ENCODE data around the gene ACTMAP. TPM values are rescaled to one million over a fixed set of nuclear protein-coding genes. Genes with fewer than 3 reads are reported as not detected.

The ACTMAP gene
- total RNA-seq, 1 donor from 2014 or later = 20.7 TPM

DNA sequence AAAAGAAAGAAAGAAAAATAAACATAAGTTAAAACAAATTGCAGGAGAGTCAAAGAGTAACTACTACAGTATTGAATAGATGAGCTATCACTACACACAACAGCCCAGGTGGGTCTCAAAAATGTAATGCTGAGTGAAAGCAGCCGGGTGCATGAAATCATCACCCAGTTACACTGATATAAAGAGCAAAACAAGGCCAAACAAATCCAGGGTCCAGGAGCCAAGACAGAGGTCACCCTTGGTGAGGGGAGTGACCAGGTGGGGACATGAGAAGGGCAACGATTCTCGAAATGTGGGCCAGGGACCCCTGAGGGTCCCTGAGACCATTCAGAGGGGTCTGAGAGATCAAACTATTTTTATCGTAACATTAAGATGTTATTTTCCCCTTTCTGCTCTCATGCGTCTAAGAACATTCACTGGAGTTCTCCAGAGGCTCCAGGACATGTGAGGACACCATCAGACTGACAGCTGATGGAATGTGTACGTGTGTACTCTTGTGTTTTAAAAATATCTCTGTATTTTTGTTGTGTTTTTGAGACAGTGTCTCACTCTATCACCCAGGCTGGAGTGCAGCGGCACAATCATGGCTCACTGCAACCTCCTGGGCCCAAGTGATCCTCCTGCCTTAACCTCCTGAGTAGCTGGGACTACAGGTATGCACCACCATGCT is 44.2 kb downstream of the ACTMAP start:
- peaks cover 4% of the 10 kb centered on the region for H3K9me3 Mint-ChIP-seq (ENCODE audit: unreplicated experiment)
- H3K27me3 Mint-ChIP-seq (ENCODE audit: unreplicated experiment) = peaks cover 2% of the 10 kb centered on the region
- H3K4me3 Mint-ChIP-seq (ENCODE audit: unreplicated experiment) = no peak overlapping the region
- H3K27ac Mint-ChIP-seq (ENCODE audit: unreplicated experiment) = no peak overlapping the region
- DNase-seq = no peak
- peaks cover 11% of the 10 kb centered on the region for H3K4me1 Mint-ChIP-seq (ENCODE audit: low read depth, unreplicated experiment)
- TF ChIP-seq, protein P1, sequence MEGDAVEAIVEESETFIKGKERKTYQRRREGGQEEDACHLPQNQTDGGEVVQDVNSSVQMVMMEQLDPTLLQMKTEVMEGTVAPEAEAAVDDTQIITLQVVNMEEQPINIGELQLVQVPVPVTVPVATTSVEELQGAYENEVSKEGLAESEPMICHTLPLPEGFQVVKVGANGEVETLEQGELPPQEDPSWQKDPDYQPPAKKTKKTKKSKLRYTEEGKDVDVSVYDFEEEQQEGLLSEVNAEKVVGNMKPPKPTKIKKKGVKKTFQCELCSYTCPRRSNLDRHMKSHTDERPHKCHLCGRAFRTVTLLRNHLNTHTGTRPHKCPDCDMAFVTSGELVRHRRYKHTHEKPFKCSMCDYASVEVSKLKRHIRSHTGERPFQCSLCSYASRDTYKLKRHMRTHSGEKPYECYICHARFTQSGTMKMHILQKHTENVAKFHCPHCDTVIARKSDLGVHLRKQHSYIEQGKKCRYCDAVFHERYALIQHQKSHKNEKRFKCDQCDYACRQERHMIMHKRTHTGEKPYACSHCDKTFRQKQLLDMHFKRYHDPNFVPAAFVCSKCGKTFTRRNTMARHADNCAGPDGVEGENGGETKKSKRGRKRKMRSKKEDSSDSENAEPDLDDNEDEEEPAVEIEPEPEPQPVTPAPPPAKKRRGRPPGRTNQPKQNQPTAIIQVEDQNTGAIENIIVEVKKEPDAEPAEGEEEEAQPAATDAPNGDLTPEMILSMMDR (IDR thresholded peaks at IDR 0.05; ENCODE audit: partially characterized antibody, unreplicated experiment) = no peak
- peaks cover 5% of the 10 kb centered on the region for H3K36me3 Mint-ChIP-seq (ENCODE audit: unreplicated experiment)

DNA sequence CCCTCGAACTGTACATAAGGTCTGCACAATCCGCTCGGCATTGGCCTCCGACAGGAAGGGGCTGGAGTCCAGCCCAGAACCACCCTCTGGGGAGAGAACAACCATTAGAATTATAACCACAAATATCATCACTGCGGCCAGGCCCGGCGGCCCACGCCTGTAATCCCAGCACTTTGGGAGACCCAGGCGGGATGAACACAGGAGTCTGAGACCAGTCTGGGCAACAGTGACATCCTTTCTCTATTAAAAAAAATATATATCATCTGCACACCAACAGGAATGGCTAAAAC is 45.0 kb downstream of the ACTMAP start:
- Mint-ChIP-seq H3K4me3 (ENCODE audit: unreplicated experiment) (no peak overlapping the region), H3K4me1 (ENCODE audit: low read depth, unreplicated experiment) (peaks cover 11% of the 10 kb centered on the region)
- TF ChIP-seq, protein P1 (IDR thresholded peaks at IDR 0.05; ENCODE audit: partially characterized antibody, unreplicated experiment) = no peak

DNA sequence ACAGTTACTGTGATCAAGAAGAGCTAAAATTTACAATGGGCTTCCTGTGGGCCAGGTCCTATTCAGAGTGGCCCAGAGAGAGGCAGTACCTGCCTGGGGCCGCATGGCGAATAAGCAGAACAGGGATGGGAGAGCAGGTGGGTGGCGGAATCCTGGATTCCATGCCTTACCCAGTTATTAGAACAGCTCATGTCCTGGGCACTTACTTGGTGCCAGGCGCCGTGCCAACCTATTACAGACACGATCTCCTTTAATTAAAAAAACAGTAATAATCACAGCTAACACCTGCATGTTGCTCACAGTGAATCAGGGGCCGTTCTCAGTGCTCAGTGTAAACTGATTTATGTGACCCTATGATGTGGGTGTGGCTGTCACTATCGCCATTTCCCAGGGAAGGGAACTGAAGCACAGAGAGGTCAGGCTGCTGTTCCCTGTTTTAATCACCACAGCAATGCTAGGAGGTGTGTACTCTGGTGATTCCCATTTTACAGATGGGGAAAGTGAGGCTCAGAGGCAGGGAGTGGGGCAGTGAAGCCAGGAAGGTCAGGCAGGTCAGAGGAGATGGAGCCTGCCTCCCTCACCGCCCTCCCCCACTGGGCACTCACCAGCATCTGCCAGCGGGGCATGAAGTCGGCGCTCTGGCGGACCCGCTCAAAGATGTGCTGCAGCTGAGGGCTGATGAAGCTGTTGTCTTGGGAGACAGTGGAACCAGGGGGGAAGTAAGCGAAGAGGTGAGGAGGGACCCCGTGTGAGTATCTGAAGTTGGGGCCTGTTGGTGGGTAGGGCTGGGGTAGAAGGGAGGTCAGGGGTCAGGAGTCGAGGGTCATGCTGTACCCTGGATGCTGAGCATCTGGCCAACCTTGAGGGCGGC is 45.6 kb downstream of the ACTMAP start:
- no peak for DNase-seq

More for the DNA sequence above, 45.0 kb downstream of the ACTMAP start:
- no peak overlapping the region for H3K27ac Mint-ChIP-seq (ENCODE audit: unreplicated experiment)
- peaks cover 5% of the 10 kb centered on the region for H3K36me3 Mint-ChIP-seq (ENCODE audit: unreplicated experiment)
- peaks cover 3% of the 10 kb centered on the region for H3K9me3 Mint-ChIP-seq (ENCODE audit: unreplicated experiment)
- peaks cover 2% of the 10 kb centered on the region for H3K27me3 Mint-ChIP-seq (ENCODE audit: unreplicated experiment)
- no peak for DNase-seq

DNA sequence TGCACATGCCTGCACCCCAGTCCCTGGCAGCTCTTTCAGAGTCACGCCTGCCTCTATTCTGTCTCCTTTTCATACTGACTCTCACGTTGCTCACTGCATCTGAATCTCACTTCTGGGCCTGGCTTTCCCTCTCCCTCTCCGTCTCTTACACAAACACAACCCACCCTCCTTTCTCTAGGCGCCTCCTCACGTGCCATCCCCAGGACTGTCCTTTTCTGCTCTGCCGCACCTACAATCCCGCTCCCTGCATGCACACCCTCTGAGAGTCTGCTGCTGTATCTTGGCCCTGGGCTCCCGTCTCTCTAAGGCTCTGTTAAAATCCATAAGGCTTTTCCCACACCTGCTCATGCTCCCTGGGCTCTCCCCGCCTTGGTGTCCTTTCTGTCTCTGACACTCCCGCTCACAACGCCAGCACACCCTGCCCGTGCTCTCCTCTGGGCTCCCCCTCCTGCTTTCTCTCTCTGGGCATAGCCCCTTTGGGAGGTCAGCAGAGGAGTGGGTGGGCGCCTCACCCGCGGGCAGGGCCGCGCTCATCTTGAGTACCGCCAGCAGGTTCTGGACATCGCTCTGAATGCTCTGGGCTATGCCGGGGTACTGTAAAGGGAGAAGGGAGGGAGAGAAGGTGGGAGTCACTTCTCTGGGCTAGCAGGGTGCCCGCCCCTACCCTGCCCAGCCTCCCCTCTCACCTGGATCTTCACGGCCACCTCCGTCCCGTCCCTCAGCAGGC is 47.1 kb downstream of the ACTMAP start:
- Mint-ChIP-seq H3K9me3 (ENCODE audit: unreplicated experiment) (peaks cover 3% of the 10 kb centered on the region), H3K27me3 (ENCODE audit: unreplicated experiment) (peaks cover 2% of the 10 kb centered on the region), H3K4me3 (ENCODE audit: unreplicated experiment) (peak overlapping the region; percentile 49), H3K4me1 (ENCODE audit: low read depth, unreplicated experiment) (peaks cover 11% of the 10 kb centered on the region), H3K36me3 (ENCODE audit: unreplicated experiment) (peaks cover 5% of the 10 kb centered on the region), H3K27ac (ENCODE audit: unreplicated experiment) (peak overlapping the region; percentile 73)
- no peak for DNase-seq
- TF ChIP-seq, protein P1 (IDR thresholded peaks at IDR 0.05; ENCODE audit: partially characterized antibody, unreplicated experiment) = no peak

More for the DNA sequence above, 45.6 kb downstream of the ACTMAP start:
- peaks cover 11% of the 10 kb centered on the region for H3K4me1 Mint-ChIP-seq (ENCODE audit: low read depth, unreplicated experiment)
- peaks cover 5% of the 10 kb centered on the region for H3K36me3 Mint-ChIP-seq (ENCODE audit: unreplicated experiment)
- H3K9me3 Mint-ChIP-seq (ENCODE audit: unreplicated experiment) = peaks cover 3% of the 10 kb centered on the region
- TF ChIP-seq, protein P1 (IDR thresholded peaks at IDR 0.05; ENCODE audit: partially characterized antibody, unreplicated experiment) = no peak
- peaks cover 2% of the 10 kb centered on the region for H3K27me3 Mint-ChIP-seq (ENCODE audit: unreplicated experiment)
- H3K27ac Mint-ChIP-seq (ENCODE audit: unreplicated experiment) = peak overlapping the region; percentile 22
- peak overlapping the region; percentile 49 for H3K4me3 Mint-ChIP-seq (ENCODE audit: unreplicated experiment)

All from glutamatergic neuron (in vitro differentiated cells).